Stimulated activated CD4-positive, alpha-beta T cell treated with anti-CD3 and anti-CD28 coated beads, Interleukin-15, amount 100 ng/mL, for 24 hours (primary cell): ENCODE data around the gene IQSEC3.

Experiments
- DNase-seq: peaks from one replicate; pipeline ENCODE4 v3.0.0-alpha.2; 2020

Gene IQSEC3

GRCh38 chr12:220491-220890 is 153.9 kb downstream of the IQSEC3 start:
- no peak for DNase-seq

- DNase-seq = no peak
Measured at GRCh38 chr12:220946-221550, 154.5 kb downstream of the IQSEC3 start.

GRCh38 chr12:221736-222135 is 155.2 kb downstream of the IQSEC3 start:
- no peak for DNase-seq

- DNase-seq = no peak
Measured at GRCh38 chr12:223841-224240, 157.3 kb downstream of the IQSEC3 start.

- DNase-seq = no peak
Measured at GRCh38 chr12:224330-224729, 157.8 kb downstream of the IQSEC3 start.

- no peak for DNase-seq
Measured at GRCh38 chr12:225012-225411, 158.4 kb downstream of the IQSEC3 start.

GRCh38 chr12:226401-226800 is 159.8 kb downstream of the IQSEC3 start:
- no peak for DNase-seq

- no peak for DNase-seq
Measured at GRCh38 chr12:227286-227915, 160.8 kb downstream of the IQSEC3 start.
